Left hindlimb (tissue), 1 donor: ENCODE measurements around the gene ZNF469.
A peak's percentile ranks its signal among the peaks of the same experiment; 100 is the strongest.
"Not testable (repeated sequence)": the region's sequence is repeated elsewhere in the genome, so short reads cannot be mapped to it uniquely, and the experiment has no call there.

Experiments
- DNase-seq: peaks from one replicate; pipeline ENCODE4 v3.0.0-alpha.2; 2018

Gene ZNF469

DNA sequence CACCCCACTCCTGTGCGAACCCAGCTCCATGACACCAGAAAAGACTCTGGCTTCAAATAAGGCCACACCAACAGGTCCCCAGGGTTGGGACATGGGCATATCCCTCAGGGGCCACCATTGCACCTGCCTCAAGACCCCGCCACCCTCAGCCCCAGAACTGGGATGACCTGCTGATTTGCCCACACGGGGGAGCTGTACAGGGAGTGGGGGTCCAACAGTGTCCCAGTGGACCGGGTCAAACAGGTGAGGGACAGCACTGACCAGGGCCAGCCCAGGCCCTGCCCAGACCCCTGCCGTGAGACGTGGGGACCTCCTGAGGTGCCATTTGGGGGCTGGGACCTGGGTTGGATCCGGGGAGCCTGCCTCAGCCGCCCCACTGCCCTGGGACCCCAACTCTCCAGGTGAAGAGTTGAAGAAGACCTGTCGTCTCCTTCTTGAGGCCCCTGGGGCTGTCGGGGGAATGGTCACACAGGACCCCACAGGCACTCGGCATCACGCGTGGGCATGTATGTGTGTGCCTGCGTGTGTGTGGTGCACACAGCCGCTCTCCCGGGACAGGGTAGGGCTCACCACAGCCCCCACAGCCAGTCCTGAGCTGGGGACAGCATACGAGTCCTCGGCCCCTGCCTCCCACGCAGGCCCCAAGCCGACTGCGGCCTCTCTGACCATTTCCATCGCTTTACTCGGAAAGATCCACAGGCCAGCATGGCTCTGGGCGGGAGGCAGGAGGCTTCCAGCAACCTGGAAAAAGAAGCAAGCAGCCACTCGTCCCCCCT, 34.2 kb upstream of the ZNF469 start:
- DNase-seq = no peak

DNA sequence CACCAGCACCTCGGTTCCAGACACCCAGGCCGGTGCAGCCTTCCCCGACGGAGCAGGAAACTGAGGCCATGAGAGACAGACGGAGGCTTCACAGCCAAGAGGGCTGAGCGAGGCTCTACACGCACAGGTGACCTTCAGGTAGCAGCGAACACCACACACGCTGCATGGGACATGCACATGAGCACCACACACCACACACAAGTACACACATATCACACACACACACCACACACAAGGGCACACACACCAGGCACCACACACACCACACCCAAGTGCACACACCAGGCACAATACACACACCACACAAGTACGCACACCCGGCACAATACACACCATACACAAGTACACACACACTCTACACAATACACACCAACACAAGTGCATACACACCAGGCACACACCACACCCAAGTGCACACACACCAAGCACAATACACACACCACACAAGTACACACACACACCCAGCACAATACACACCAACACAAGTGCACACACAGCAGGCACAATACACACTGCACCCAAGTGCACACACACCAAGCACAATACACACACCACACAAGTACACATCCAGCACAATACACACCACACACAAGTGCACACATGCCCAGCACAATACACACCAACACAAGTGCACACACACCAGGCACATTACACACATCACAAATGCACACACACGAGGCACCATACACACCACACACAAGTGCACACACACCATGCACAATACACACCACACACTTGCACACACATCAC, 33.4 kb upstream of the ZNF469 start:
- DNase-seq = no peak

DNA sequence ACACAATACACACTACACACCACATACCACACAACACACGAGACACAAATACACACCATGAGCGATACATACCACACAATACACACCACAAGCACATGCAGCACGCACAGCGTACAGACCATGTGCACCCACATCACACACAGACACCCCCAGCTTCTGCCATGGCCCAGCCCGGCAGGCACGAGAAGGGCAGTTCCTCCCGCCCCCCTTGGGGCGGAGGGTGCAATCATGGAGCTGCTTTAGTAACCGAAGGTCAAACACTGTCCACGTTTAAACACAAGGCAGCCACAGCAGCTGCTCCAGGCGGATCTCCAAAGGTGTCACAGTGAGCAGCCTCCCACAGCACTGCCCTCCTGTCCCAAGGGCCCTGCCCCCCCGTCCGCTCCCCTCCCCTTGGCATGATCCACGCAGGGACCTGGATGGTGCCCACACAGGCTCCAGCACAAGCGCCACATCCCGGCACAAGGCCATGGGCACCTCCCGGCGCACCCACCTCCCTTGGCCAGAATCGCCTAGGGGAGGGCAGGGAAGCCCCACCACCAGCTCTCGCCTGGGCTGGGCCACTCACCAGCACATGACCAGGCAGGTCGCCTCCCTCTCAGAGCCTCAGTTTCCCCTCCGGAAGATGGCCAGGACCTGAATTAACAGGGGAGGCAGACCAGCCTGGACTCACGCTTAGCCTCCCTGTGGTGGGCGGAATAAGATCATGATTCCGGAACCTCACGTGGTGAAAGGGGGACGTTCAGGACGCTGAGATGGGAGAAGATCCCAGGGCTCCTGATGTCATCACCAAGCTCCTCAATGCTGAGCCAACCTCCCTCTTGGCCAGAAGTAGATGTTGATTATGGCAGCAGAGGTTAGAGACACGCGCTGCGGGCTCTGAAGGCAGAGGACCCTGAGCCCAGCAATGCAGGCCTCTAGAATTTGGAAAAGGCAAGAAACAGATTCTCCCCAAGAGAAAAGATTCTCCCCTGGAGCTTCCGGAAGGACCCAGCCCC, 32.6 kb upstream of the ZNF469 start:
- DNase-seq = no peak

DNA sequence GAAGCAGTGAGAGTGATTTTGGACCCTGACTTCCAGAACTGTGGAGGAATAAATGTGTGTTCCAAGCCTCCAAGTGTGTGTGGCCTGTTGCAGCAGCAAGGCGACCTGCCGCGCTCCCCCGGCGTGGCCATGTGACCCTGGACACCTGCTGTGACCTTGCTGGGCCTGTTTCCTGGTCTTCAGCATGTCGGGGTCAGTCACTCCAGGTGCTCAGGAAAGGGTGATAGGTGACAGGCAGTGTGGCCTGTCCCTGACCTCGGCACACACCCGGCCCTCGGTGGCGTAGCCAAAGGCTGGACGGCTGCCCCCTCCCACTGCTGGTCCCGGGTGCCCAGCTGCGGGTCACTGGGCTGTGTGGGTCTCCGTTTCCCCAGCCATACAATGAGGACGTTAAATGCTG, 31.8 kb upstream of the ZNF469 start:
- DNase-seq = no peak

DNA sequence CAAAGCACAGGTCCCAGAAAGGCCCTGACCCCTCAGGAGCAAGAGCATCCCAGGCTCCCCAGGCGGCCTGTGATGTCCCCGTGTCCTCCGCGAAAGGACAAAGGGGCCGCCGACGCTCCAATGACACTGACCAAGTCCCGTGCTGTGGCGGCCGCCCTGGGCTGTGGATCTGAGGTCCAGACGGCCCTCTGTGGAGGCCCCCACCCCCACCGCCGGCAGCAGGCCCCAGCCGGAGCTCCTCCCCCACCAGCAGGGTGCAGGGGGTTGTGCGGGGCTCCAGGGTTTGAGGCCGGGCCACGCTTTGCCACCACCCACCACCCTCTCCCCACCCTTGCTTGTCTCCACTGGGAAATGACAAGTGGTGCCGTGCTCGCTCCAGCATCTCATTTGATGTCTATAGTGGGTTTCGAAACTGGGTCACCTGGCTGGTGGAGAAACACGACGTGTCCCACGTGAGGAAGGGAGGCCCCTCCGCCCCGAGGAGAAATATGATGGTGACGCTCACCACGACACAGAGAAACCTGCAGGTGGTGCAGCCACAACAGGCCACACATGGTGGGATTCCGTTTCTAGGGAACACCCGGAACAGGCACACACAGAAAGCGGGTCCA, 31.2 kb upstream of the ZNF469 start:
- no peak for DNase-seq

DNA sequence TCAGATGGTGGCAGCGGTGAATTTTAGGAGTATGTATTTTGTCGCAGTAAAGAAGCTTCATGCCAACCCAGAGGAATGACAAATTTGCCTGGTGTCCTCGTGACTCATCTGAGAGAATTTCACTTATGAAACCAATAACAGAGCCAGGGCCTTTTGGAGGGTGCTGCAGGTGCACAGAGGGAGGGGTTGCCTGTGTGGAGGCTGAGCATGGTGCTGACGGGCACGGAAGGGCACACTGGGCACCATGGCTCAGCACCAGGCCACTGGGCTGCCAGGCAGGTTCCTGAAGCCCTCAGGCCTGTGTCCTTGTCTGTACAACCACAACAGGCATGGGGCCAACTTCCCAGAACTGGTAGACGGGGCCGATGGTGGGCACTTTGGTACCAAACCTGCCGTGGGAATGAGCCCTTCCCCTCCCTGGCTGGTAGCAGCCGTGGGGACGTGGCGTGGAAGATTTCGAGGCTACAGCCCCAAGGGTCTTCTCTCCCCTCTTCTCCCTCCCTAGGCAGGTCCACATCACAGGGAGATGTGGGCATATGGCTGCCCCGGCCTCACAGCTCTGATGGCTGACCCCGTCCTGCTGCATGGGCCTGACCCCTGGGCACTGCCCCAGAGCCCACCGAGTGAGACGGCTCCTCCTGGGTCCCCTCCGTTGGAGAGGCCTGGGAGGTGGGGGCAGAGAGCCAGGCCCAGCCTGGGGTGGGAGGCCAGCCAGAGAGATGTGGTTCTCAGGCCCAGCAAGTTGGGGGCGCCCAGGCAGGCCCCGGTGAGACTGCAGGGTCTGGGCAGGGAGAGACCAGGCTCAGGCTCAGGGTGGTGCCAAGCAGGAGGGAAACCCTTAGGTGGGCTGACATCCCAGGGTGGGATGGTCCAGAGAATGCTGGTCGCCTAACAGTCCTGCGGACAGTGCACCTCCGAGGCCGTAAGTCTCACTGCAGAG, 30.2 kb upstream of the ZNF469 start:
- no peak for DNase-seq

DNA sequence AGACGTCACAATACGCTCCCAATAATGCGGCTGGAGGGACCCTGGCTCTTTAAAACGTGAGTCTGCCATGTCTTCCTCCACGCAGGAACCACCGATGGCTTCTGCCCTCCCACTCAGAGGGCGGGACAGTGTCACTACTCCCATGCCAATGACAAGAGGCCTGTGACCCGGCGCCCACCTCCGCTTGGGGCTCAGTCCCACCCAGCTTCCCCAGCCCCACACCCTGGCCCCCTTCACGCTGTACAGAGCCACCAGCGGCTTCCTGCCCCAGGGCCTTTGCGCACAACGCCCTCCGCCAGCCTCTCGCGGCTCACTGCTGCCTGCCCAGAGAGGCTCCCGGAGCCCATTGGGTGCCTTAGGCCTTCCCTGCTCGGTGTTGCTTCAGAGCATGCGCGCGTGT, 29.5 kb upstream of the ZNF469 start:
- no peak for DNase-seq

DNA sequence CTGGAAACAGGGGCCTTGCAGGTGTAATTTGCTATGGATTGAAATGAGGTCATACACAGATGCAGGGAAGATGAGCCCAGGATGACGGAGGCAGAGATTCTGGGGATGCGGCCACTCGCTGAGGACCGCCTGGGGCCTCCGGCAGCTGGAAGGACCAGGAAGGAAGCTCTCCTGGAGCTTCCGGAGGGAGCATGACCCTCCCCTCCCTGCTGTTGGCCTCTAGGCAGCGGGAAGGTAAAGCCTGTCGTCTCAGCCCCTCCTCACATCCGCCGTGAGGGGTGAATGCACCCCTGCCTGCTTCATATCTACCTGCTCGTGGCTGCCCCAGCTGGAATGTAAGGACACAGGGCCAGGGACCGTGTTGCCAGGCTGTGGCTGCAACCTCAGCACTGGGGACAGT, 29.1 kb upstream of the ZNF469 start:
- no peak for DNase-seq

DNA sequence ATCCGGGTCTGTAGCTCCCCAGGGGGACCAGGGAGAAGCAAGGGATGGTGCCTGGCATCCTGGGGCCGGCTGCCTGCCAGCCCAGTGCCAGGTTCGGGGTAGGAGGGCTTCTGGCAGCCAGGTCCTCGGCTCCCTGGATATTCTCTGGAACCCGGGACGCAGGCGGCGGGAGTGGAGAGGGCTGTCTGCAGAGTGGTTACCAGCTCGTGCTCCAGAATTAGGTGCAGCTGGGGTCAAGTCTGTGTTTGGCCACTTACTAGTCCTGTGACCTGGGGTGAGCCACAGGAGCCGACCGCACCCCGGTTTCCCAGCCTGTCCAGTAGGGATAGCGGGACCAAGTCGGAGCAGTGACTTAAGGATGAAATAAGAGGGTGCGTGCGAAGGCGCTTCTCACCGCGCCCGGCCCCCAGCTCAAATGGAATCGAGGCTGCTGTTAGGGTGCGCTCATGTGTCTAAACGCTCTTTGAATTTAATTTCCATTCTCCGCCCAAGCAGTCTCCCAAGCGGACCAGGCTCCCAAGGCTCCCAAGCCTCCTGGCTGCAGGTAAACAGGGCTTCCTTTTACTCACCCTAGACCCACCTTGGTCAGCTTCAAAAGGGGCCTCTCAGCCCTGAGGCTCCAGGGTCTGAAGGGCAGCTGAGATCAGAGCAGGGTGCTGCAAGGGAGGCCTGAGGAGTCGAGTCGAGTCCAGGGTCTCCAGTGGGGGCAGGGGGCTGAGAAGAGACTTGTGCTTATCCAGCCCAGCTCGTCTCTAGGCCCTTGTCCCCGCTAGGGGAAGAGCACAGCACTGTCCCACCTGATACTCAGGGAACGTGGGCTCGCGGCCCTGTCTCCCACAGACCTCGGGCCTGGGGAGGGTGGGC, 28.3 kb upstream of the ZNF469 start:
- no peak for DNase-seq

DNA sequence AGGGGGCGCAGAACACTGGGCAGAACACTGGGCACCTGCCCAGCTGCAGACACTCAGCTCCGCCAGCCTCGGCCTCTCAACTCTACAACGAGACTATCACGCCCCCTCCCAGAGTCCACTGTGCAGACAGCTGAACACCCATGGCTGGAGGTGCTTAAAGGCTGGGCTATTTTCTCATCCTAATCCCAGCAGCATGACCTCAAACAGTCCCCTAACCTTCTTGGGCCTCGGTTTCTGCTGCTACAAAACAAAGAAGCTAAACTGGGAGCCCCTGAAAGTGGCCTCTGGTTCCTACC, 27.7 kb upstream of the ZNF469 start:
- DNase-seq = no peak

DNA sequence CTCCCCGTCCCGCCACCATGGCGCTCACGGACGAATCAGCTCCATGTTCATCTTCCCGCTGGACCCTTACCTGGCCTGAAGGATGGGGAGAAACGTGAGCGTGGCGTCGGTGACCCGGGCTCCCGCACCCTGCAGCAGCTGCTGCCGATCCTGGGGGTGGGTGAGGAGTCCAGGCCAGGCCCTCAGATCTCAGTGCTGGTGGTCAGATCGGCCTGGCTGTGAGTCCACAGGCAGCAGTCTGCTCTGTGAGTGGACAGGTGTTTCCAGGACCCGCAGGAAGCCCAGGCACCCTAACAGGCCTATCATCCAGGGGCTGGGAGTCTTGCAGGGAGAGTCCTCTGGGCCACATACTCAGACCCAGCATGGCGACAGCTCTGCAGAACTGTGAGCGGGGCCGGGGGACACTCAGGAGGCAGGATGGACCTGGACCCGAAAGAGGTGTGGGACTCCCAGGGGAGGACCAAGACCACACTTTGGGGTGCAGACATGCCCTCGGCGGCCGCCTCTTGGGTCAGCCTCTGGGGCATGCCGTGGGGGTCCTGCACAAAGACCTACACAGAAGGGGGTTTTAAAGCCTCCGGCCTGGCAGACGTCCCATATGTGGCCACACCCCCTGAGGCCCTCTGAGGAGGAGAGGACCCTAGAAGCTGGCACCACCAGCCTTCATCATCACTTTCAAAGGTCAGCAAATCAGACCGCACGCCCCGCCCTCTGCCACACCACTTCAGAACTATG, 27.2 kb upstream of the ZNF469 start:
- no peak for DNase-seq

DNA sequence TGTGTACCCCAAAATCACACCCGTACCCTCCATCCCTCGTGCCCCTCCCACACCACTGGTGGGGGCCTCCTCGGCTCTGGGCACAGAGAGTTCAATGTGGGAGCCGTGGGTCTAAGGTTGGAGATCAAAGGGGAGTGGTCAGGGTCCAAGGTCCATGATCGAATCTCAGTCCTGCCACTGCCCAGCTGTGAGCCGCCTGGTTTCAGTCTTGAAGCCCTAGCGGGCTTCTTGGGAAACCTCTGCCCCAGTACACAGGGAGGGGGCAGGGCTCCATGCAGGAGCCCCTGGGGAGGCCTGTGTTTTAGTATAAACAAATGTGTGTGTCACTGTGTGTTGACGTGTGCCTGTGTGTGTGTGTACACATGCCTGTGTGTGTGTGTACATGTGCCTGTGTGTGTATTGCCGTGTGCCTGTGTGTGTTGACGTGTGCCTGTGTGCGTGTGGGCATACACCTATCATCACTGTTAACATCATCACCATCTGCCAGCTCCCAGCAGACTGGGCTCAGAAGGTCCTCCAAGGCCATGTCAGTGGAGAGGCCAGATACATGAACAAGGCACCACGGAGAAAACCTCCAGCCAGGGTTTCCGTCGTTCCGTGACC, 26.5 kb upstream of the ZNF469 start:
- no peak for DNase-seq

DNA sequence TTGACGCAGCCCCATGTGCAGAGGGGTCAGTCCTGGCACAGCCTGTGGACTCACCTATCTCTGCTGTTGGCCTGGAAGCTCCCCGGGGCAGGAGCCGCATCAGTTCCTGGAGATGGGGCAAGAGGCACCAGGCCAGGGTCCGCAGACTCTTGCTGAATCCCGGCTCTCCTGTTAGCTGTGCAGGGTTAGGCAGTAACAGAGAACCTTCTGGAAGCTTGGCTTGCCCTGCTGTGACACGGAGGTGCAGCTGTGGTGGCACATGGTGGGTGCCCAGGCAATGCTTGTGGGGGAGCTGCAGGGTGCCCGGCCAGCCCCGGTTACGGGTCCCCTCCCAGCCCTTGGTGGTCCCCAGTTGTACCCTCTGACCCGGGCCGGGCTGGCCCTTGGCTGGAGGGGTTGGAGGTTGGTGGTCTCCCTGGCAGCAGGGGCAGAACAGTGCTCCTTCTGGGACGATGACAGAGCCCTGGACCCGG, 26.0 kb upstream of the ZNF469 start:
- DNase-seq = peak; percentile 23

DNA sequence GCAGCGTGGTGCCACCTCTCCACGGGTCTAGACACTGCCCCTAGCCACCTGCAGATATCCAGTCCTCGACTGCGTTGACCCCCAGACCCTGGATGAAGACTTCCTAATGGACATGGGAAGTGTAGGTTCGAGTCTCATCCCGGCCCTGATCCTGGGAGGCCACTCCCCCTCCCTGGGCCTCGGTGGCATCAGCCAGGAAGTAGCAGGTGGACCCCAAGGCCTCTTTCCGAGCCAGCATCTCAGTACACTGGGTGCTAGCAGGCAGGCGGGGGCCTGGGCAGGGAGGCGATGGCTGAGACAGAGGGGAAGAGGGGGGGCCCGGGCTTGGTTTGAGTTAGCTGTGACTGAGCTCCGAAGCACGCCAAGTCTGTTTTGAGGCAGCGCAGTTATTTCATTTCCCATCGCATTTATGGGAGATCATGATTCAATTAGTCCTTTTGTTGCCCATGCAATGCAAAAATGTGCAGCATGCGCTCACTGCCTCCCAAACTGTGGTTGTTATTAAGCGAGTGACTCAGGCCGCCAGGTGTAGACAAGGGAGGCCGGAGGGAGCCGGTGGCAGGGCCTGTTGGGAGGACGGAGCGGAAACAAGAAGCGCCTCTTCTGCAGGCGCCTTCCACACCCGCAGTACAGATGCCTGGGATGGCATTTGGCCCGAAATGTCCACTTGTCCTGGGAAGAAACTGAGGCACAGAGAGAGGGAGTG, 25.3 kb upstream of the ZNF469 start:
- DNase-seq = no peak

DNA sequence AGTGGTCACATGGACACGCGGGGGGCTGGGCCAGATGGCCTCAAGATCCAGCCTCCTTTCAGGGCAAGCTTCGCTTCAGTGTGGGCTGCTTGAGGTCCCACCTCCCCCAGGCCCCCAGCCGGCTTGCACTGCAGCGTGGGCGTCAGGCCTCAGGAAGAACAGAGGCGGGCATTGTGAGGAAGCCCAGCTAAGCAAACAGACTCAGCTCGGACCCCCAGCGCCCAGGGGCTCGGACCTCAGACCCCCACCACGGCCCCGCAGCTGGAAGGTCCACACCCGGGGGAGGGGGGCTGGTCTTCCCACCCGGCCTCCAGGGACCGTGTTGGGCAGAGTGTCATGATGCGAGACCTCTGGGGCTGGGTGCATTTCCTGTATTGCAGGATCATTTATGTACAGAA, 24.7 kb upstream of the ZNF469 start:
- peak; percentile 31 for DNase-seq

DNA sequence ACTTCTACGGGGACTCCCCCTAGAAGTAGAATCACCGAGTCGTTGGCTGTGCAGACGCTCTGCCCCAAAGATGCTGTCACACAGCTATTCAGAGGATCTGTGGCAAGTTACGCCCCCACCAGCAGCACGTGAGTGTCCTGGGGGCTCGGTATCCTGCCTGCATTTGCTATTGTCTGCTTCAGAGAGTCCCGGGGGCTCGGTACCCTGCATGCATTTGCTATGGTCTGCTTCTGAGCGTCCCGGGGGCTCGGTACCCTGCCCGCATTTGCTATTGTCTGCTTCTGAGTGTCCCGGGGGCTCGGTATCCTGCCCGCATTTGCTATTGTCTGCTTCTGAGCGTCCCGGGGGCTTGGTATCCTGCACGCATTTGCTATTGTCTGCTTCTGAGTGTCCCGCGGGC, 23.8 kb upstream of the ZNF469 start:
- DNase-seq = no peak

DNA sequence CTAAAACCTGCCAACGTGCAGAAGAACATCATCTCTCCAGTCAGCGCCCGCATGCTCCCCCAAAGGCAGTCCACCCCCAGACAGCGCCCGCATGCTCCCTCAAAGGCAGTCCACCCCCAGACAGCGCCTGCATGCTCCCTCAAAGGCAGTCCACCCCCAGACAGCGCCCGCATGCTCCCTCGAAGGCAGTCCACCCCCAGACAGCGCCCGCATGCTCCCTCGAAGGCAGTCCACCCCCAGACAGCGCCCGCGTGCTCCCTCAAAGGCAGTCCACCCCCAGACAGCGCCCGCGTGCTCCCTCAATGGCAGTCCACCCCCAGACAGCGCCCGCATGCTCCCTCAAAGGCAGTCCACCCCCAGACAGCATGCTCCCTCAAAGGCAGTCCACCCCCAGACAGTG, 22.4 kb upstream of the ZNF469 start:
- DNase-seq = not testable (repeated sequence)

DNA sequence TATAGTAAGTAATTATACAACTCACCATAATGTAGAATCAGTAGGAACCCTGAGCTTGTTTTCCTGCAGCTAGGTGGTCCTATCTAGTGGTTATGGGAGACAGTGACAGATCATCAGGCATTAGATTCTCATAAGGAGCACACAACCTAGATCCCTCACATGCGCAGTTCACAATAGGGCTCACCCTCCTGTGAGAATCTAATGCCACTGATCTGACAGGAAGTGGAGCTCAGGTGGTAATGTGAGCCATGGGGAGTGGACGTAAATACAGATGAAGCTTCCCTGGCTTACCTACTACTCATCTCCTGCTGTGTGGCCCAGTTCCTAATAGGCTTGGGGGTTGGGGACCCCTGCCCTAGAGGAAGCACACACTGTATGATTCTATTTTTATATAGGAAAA, 21.8 kb upstream of the ZNF469 start:
- no peak for DNase-seq

DNA sequence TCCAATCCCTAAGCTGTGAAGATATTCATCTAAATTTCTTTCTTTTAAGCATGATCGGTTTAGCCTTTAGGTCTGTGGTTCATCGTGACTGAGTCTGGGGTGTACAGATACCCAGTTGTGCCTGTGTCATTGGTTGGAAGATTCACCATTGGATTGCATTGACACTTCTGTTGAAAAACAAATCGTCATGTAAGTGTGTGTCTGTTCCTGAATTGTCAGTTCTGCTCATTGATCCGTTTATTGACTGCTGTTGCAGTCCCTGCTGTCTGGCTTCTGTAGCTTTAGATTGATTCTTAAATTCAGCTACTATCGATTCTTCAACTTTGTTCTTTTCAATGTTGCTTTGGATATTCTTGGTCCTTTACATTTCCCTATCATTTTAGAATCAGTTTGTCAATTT, 21.0 kb upstream of the ZNF469 start:
- no peak for DNase-seq
